ENCODE measurements around the gene NOBOX. TPM values are rescaled to one million over a fixed set of nuclear protein-coding genes. Genes with fewer than 3 reads are reported as not detected.

Gene NOBOX
- total RNA-seq, 4 donors from 2014 or later = not detected

DNA sequence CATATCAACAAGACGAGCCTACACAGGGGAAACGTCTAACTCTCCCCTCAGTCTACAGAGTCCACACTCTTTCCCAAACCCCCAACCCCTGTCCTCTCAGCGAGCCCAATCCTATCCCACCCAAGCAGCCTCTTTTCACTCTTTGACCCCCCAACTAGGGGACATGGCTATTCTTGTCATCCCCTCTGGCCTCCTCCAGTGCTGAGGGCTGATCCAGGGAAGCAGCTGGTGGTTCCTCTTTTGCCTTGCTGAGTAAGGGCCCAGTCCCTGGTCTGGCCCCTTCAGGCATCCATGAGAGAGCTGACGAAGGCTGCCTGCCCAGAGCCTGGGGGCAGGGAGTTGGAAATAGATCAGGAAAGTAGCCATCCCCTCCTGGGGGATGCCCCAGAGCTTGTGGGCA lies 6.4 kb downstream of the NOBOX start:
- Histone ChIP-seq H3K27ac (no peak overlapping the region), H3K4me3 (no peak overlapping the region), H3K36me3 (no peaks in the 10 kb centered on the region), H3K27me3 (no peaks in the 10 kb centered on the region), H3K4me1 (peaks cover 2% of the 10 kb centered on the region), H3K9me3 (no peaks in the 10 kb centered on the region)
- DNase-seq (ENCODE audit: low spot score in 2 of 2) = peak in 1 of 2 donors; percentile 38
- WGBS = 81% methylated on average over 4 of the region's 4 CpGs
- no peak for TF ChIP-seq POLR2A (IDR thresholded peaks at IDR 0.05)
- no peak for TF ChIP-seq POLR2AphosphoS5 (IDR thresholded peaks at IDR 0.05)
- no peak for TF ChIP-seq CTCF (IDR thresholded peaks at IDR 0.05)
- no peak for TF ChIP-seq EP300 (IDR thresholded peaks at IDR 0.05)

- no peaks in the 10 kb centered on the region for H3K36me3 ChIP-seq
- H3K27me3 ChIP-seq = no peaks in the 10 kb centered on the region
- peak overlapping the region; percentile 20 for H3K4me3 ChIP-seq
- peak in 1 of 2 donors; percentile 19 for DNase-seq (ENCODE audit: low spot score in 2 of 2)
- H3K9me3 ChIP-seq = no peaks in the 10 kb centered on the region
- 2% methylated on average over 8 of the region's 8 CpGs for WGBS
- no peak overlapping the region for H3K27ac ChIP-seq
- TF ChIP-seq CTCF (IDR thresholded peaks at IDR 0.05) (peak; percentile 52 to 67), POLR2A (IDR thresholded peaks at IDR 0.05) (no peak)
- H3K4me1 ChIP-seq = peaks cover 8% of the 10 kb centered on the region
Measured at GRCh38 chr7:144391823-144392255, 11.7 kb downstream of the NOBOX start.

- no peak for TF ChIP-seq POLR2A (IDR thresholded peaks at IDR 0.05)
- no peak for TF ChIP-seq POLR2AphosphoS5 (IDR thresholded peaks at IDR 0.05)
- TF ChIP-seq CTCF (IDR thresholded peaks at IDR 0.05) = no peak
- TF ChIP-seq EP300 (IDR thresholded peaks at IDR 0.05) = no peak
- Histone ChIP-seq H3K27ac (no peak overlapping the region), H3K4me3 (no peak overlapping the region), H3K27me3 (no peaks in the 10 kb centered on the region), H3K9me3 (no peaks in the 10 kb centered on the region), H3K36me3 (no peaks in the 10 kb centered on the region), H3K4me1 (peaks cover 8% of the 10 kb centered on the region)
- 91% methylated on average over 4 of the region's 4 CpGs for WGBS
- peak in 1 of 2 donors; percentile 60 for DNase-seq (ENCODE audit: low spot score in 2 of 2)
Measured at GRCh38 chr7:144391014-144391413, 12.5 kb downstream of the NOBOX start.

DNA sequence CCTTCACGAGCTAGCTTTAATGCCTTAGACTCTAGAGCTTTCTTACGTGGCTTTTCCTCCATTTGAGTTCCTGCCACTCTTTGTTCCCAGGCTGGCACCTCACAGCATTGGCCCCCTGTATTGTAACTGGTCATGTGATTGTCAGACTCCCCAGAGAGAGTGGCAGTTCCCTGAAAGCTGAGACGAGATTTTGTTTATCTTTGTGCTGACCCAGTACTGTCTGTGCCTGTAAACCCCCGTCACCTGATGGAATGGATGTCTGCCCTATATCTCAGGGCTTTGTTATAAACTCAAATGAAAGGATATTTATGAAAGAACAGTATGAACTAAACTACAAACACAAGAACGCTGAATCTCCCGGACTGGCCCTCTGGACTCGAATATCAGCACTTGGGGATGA lies 13.0 kb downstream of the NOBOX start:
- TF ChIP-seq EP300 (IDR thresholded peaks at IDR 0.05) (no peak), CTCF (IDR thresholded peaks at IDR 0.05) (no peak), POLR2AphosphoS5 (IDR thresholded peaks at IDR 0.05) (no peak), POLR2A (IDR thresholded peaks at IDR 0.05) (no peak)
- Histone ChIP-seq H3K4me3 (no peak overlapping the region), H3K36me3 (no peaks in the 10 kb centered on the region), H3K27ac (no peak overlapping the region), H3K27me3 (no peaks in the 10 kb centered on the region), H3K4me1 (peaks cover 8% of the 10 kb centered on the region), H3K9me3 (no peaks in the 10 kb centered on the region)
- 68% methylated on average over 7 of the region's 7 CpGs for WGBS
- peak in 1 of 2 donors; percentile 5 for DNase-seq (ENCODE audit: low spot score in 2 of 2)

GRCh38 chr7:144388950-144389349 lies 14.5 kb downstream of the NOBOX start:
- Histone ChIP-seq H3K36me3 (no peaks in the 10 kb centered on the region), H3K4me3 (no peak overlapping the region), H3K9me3 (no peaks in the 10 kb centered on the region), H3K27ac (no peak overlapping the region), H3K27me3 (no peaks in the 10 kb centered on the region), H3K4me1 (peaks cover 19% of the 10 kb centered on the region)
- 87% methylated on average over 5 of the region's 5 CpGs for WGBS
- TF ChIP-seq CTCF (IDR thresholded peaks at IDR 0.05) (no peak), EP300 (IDR thresholded peaks at IDR 0.05) (no peak), POLR2AphosphoS5 (IDR thresholded peaks at IDR 0.05) (no peak), POLR2A (IDR thresholded peaks at IDR 0.05) (no peak)
- DNase-seq (ENCODE audit: low spot score in 2 of 2) = peak in 1 of 2 donors; percentile 3

All from suprapubic skin (tissue), 4 donors.